ENCODE data around the gene HHAT.

- no peak for TF ChIP-seq CTCF (conservative IDR thresholded peaks at IDR 0.05; ENCODE audit: low read length)
- TF ChIP-seq EZH2phosphoT487 (IDR thresholded peaks at IDR 0.05; ENCODE audit: borderline replicate concordance, low read depth, low read length): no peak
Observed at GRCh38 chr1:210500831-210501230, 172.1 kb downstream of the HHAT start.
